Left lung (tissue), 10 donors: ENCODE results near the gene BCKDK. TPM values are rescaled to one million over a fixed set of nuclear protein-coding genes. Genes with fewer than 3 reads are reported as not detected.

ENCODE experiments used
- ATAC-seq: fragments of 200-7000 bp; cut with Tn5 transposase; one replicate; pipeline ENCODE4 v1.9.1; 2020; ENCODE audit warnings: moderate library complexity
- DNase-seq, 4 donors: peaks; one replicate each; pipeline ENCODE4 v3.0.0-alpha.2; 2013 to 2020
- H3K27ac ChIP-seq, 2 donors: fragments of 200-600 bp; sonication (generic) in 1 of 2; one replicate each; pipeline versions ENCODE4 v1.5.0 to v1.8.0; 2020 to 2021
- H3K27me3 ChIP-seq, 2 donors: fragments of 200-600 bp; sonication (generic) in 1 of 2; one replicate each; pipeline versions ENCODE4 v1.5.0 to v1.8.0; 2020 to 2021
- H3K36me3 ChIP-seq, 2 donors: fragments of 200-600 bp; sonication (generic) in 1 of 2; one replicate each; pipeline versions ENCODE4 v1.5.0 to v1.8.0; 2020 to 2021
- H3K4me1 ChIP-seq, 2 donors: fragments of 200-600 bp; one replicate each; pipeline ENCODE4 v1.8.0; 2021
- H3K4me3 ChIP-seq, 2 donors: fragments of 200-600 bp; sonication (generic) in 1 of 2; one replicate each; pipeline versions ENCODE4 v1.5.0 to v1.8.0; 2020 to 2021; ENCODE audit warnings: mild to moderate bottlenecking in 1 of 2
- H3K9me3 ChIP-seq, 2 donors: fragments of 200-600 bp; sonication (generic) in 1 of 2; one replicate each; pipeline versions ENCODE4 v1.5.0 to v1.8.0; 2020 to 2021
- intact Hi-C, 2 donors: fragments of 100-400 bp; cut with DNase I; formaldehyde crosslinking; loops; one replicate each; pipeline versions ENCODE4 v1.11.2 to v1.14.2; 2022
- polyA plus RNA-seq, 6 donors: library from polyadenylated mRNA; unstranded; fragments of 120-200 nt; gene quantifications; one replicate each; pipeline ENCODE4 v1.2.1, GENCODE V29; 2013; ENCODE audit not compliant: insufficient read length in 6 of 6
- total RNA-seq, 2 donors: library from RNA; stranded (reverse); fragmentation: NEBNext Ultra II Directional; extraction: Animal tissue kit (Norgen Biotek cat#: 25700); gene quantifications; one replicate each; pipeline ENCODE4 v1.2.1, GENCODE V29; 2021
- TF ChIP-seq, protein P1 (sequence below), 2 donors: fragments of 200-600 bp; sonication (generic) in 1 of 2; IDR thresholded peaks; one replicate each; pipeline versions ENCODE4 v1.5.0 to v1.8.0; 2021; ENCODE audit warnings: antibody characterized with exemption in 2 of 2
- donor health status: DM: no; HTN: yes; CAD: no.
- donor health status: DM: no; HTN: no; CAD: no.

BCKDK gene
- total and polyA plus RNA-seq, 8 donors = 32.8 to 43.8 (median 38.9) TPM

- Histone ChIP-seq H3K4me3 (no peak overlapping the region), H3K27me3 (no peaks in the 10 kb centered on the region), H3K27ac (no peak overlapping the region), H3K36me3 (peaks cover 0 to 96% of the 10 kb centered on the region in 2 donors), H3K4me1 (peaks cover 0 to 13% of the 10 kb centered on the region in 2 donors), H3K9me3 (no peaks in the 10 kb centered on the region)
- TF ChIP-seq, protein P1, sequence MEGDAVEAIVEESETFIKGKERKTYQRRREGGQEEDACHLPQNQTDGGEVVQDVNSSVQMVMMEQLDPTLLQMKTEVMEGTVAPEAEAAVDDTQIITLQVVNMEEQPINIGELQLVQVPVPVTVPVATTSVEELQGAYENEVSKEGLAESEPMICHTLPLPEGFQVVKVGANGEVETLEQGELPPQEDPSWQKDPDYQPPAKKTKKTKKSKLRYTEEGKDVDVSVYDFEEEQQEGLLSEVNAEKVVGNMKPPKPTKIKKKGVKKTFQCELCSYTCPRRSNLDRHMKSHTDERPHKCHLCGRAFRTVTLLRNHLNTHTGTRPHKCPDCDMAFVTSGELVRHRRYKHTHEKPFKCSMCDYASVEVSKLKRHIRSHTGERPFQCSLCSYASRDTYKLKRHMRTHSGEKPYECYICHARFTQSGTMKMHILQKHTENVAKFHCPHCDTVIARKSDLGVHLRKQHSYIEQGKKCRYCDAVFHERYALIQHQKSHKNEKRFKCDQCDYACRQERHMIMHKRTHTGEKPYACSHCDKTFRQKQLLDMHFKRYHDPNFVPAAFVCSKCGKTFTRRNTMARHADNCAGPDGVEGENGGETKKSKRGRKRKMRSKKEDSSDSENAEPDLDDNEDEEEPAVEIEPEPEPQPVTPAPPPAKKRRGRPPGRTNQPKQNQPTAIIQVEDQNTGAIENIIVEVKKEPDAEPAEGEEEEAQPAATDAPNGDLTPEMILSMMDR (IDR thresholded peaks at IDR 0.05) = no peak
- intact Hi-C loops = no loop called here
- DNase-seq = no peak
- no peak for ATAC-seq
Observed at GRCh38 chr16:31085411-31085810, 22.8 kb upstream of the BCKDK start.

DNA sequence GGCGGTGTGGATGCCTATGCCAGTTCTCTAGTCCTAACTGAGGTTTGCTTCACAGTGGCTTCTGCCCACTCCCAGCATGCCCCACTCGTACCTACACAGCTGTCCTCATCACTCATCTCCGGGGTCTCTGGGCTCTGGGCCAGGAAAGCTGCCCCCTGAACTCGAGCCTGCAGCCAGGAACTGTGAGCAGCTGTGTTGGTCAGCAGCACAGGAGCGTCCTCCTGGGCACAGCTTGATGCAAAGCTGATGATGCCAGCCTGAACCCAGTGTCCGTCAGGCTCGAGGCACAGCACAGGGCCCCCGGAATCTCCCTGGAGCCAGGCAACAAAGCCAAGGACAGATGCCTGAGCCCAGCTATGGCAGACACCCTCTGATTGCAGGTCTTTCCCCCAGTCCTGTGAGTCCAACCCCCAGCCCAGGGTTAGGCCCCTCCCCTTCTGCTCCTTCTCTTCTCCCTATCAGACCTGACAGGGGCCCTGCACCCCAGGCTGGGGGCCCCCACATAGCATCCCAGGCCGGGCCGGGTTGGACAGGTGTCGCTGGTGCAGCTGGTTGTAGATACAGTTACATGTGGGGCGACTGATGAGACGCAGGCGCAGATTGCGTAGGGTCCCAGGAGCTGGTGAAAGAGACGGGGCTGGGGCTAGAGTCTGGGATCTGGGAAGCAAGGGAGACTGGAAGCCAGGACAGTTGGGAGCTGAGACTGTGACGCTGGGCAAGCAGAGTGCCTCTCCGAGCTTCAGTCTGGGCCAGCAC, 22.1 kb upstream of the BCKDK start:
- Histone ChIP-seq H3K4me3 (no peak overlapping the region), H3K27ac (no peak overlapping the region), H3K36me3 (peaks cover 0 to 96% of the 10 kb centered on the region in 2 donors), H3K4me1 (peaks cover 0 to 12% of the 10 kb centered on the region in 2 donors), H3K27me3 (no peaks in the 10 kb centered on the region), H3K9me3 (no peaks in the 10 kb centered on the region)
- intact Hi-C loops = no loop called here
- TF ChIP-seq, protein P1 (IDR thresholded peaks at IDR 0.05) = no peak
- DNase-seq (no peak), ATAC-seq (no peak)

GRCh38 chr16:31086629-31086906, 21.6 kb upstream of the BCKDK start:
- no peaks in the 10 kb centered on the region for H3K9me3 ChIP-seq
- peaks cover 0 to 96% of the 10 kb centered on the region in 2 donors for H3K36me3 ChIP-seq
- no peaks in the 10 kb centered on the region for H3K27me3 ChIP-seq
- ATAC-seq (no peak), DNase-seq (no peak)
- intact Hi-C loops = no loop called here
- TF ChIP-seq, protein P1 (IDR thresholded peaks at IDR 0.05) = no peak
- no peak overlapping the region for H3K4me3 ChIP-seq
- H3K4me1 ChIP-seq = peaks cover 0 to 9% of the 10 kb centered on the region in 2 donors
- H3K27ac ChIP-seq = no peak overlapping the region

DNA sequence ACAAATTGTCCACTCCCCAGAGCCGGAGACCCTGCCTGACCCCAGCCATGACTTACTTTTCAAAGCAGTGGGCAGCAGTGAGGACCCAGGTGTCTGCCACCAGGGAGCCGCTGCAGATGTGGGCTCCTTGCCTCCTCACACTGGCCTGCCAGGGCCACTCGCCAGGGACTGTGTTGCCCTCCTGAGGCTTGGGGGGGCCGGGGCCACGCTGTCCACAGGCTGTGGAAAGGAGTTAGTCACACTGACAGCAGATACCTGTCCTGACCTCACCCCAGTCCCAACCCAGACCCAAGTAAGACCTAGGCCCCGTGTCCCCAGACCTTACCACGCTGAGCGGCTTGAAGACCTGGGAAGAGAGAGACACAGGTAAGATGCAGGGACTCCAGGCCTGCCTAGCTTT, 20.7 kb upstream of the BCKDK start:
- Histone ChIP-seq H3K4me3 (no peak overlapping the region), H3K36me3 (peaks cover 0 to 87% of the 10 kb centered on the region in 2 donors), H3K4me1 (no peaks in the 10 kb centered on the region), H3K27ac (no peak overlapping the region), H3K9me3 (no peaks in the 10 kb centered on the region), H3K27me3 (no peaks in the 10 kb centered on the region)
- TF ChIP-seq, protein P1 (IDR thresholded peaks at IDR 0.05) = no peak
- ATAC-seq = no peak
- intact Hi-C loops = no loop called here
- DNase-seq = no peak

GRCh38 chr16:31087971-31088370, 20.2 kb upstream of the BCKDK start:
- no peaks in the 10 kb centered on the region for H3K27me3 ChIP-seq
- H3K27ac ChIP-seq = no peak overlapping the region
- no peak overlapping the region for H3K4me3 ChIP-seq
- intact Hi-C loops = no loop called here
- no peak for ATAC-seq
- TF ChIP-seq, protein P1 (IDR thresholded peaks at IDR 0.05) = no peak
- peaks cover 0 to 82% of the 10 kb centered on the region in 2 donors for H3K36me3 ChIP-seq
- no peaks in the 10 kb centered on the region for H3K9me3 ChIP-seq
- H3K4me1 ChIP-seq = no peaks in the 10 kb centered on the region
- DNase-seq = no peak
